Erythroblast (primary cell): ENCODE data around the gene TGM4.

Experiments used
- GATA1 ChIP-seq: IDR thresholded peaks from 2 replicates; pipeline ENCODE4 v1.6.1; 2011; ENCODE audit warnings: low read depth, mild to moderate bottlenecking, control low read depth, low read length, moderate library complexity
- POLR2A ChIP-seq: IDR thresholded peaks from 2 replicates; pipeline ENCODE4 v1.6.1; 2011; ENCODE audit warnings: mild to moderate bottlenecking, low read length

DNA sequence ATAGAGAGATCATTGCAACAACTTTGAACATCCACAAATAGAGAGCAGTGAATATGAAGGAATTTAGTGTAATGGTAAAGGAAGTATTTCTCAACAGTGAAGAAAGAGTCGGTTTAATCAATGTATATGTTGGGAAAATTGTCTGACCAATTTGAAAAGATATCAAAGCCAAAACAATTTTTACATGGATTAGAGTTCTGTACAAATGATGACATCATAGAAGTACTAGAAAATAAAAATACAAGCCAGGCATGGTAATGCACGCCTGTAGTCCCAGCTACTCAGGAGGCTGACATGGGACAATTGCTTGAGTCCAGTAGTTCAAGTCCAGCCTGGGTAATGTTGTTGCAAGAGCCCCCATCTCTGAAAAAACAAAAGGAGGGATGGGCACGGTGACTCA, 38.7 kb upstream of the TGM4 start:
- TF ChIP-seq POLR2A (no peak), GATA1 (no peak)
